D721Med (cell line): Measurements from ENCODE around the gene SLC49A3.
"Not testable (repeated sequence)": the region's sequence is repeated elsewhere in the genome, so short reads cannot be mapped to it uniquely, and the experiment has no call there.

Experiments
- DNase-seq: peaks from one replicate; pipeline ENCODE4 v3.0.0; 2011; ENCODE audit warnings: low spot score; ENCODE audit not compliant: insufficient read length
- FAIRE-seq: peaks from 2 replicates; lab custom pipeline; 2011; peaks lifted over from hg19 to GRCh38; lab: Jason Lieb, UNC
- CTCF ChIP-seq: IDR thresholded peaks from 2 replicates; pipeline ENCODE4 v1.5.1; 2012; ENCODE audit warnings: mild to moderate bottlenecking, control low read depth; ENCODE audit not compliant: insufficient read depth; ENCODE audit errors: missing control alignments

Gene SLC49A3

GRCh38 chr4:647481-647880 lies 41.5 kb downstream of the SLC49A3 start:
- TF ChIP-seq CTCF, result no peak
- no peak for FAIRE-seq
- no peak for DNase-seq

GRCh38 chr4:646460-646859 lies 42.5 kb downstream of the SLC49A3 start:
- TF ChIP-seq CTCF, result no peak
- FAIRE-seq, result no peak

GRCh38 chr4:642366-642765 lies 46.6 kb downstream of the SLC49A3 start:
- DNase-seq, FAIRE-seq: not testable (repeated sequence)

More at GRCh38 chr4:646460-646859, 42.5 kb downstream of the SLC49A3 start:
- DNase-seq, result no peak

- TF ChIP-seq CTCF, result no peak
- DNase-seq (no peak), FAIRE-seq (no peak)
Observed at GRCh38 chr4:637536-638280, 51.2 kb downstream of the SLC49A3 start.

GRCh38 chr4:636628-637159 lies 52.3 kb downstream of the SLC49A3 start:
- FAIRE-seq, result no peak
- no peak for TF ChIP-seq CTCF
- DNase-seq, result no peak

GRCh38 chr4:635851-636627 lies 52.9 kb downstream of the SLC49A3 start:
- no peak for TF ChIP-seq CTCF
- no peak for DNase-seq
- no peak for FAIRE-seq

- FAIRE-seq, DNase-seq: not testable (repeated sequence)
Observed at GRCh38 chr4:635066-635835, 53.7 kb downstream of the SLC49A3 start.
